IPS-NIHi7 (cell line): Measurements from ENCODE around the gene CPVL.
A peak's percentile ranks its signal among the peaks of the same experiment; 100 is the strongest.

Experiments
- DNase-seq: peaks from one replicate; pipeline ENCODE4 v3.0.0; 2012; ENCODE audit warnings: mixed read lengths; ENCODE audit errors: extremely low spot score

Gene CPVL

GRCh38 chr7:29146057-29146706 lies at the start of gene CPVL:
Gene CPVL (minus strand): TSS chr7:29146537. CDS start chr7:29121061, 25,476 bp downstream.
- peak; percentile 71 for DNase-seq

- peak; percentile 64 for DNase-seq
Observed at GRCh38 chr7:29194594-29195427, 48.5 kb upstream of the CPVL start, which contains the start of gene CHN2. Gene CHN2 (plus strand): TSS chr7:29194775.

- peak; percentile 23 for DNase-seq
Observed at GRCh38 chr7:29194206-29194593, 47.9 kb upstream of the CPVL start.

- DNase-seq = peak; percentile 21
Observed at GRCh38 chr7:29193316-29194205, 47.2 kb upstream of the CPVL start.

- no peak for DNase-seq
Observed at GRCh38 chr7:29192811-29193210, 46.5 kb upstream of the CPVL start.

- no peak for DNase-seq
Observed at GRCh38 chr7:29192323-29192722, 46.0 kb upstream of the CPVL start.

GRCh38 chr7:29190349-29191045 lies 44.2 kb upstream of the CPVL start:
- DNase-seq = no peak

- DNase-seq = peak; percentile 89
Observed at GRCh38 chr7:29189743-29190201, 43.4 kb upstream of the CPVL start.

GRCh38 chr7:29185613-29186012 lies 39.3 kb upstream of the CPVL start:
- no peak for DNase-seq

- no peak for DNase-seq
Observed at GRCh38 chr7:29184599-29184998, 38.3 kb upstream of the CPVL start.

GRCh38 chr7:29179115-29179514 lies 32.8 kb upstream of the CPVL start:
- DNase-seq = no peak

- no peak for DNase-seq
Observed at GRCh38 chr7:29177963-29178600, 31.7 kb upstream of the CPVL start.

- no peak for DNase-seq
Observed at GRCh38 chr7:29173458-29173857, 27.1 kb upstream of the CPVL start.

- DNase-seq = no peak
Observed at GRCh38 chr7:29170781-29171180, 24.4 kb upstream of the CPVL start.

- no peak for DNase-seq
Observed at GRCh38 chr7:29167721-29168120, 21.4 kb upstream of the CPVL start.

GRCh38 chr7:29163854-29164253 lies 17.5 kb upstream of the CPVL start:
- no peak for DNase-seq

GRCh38 chr7:29162577-29162976 lies 16.2 kb upstream of the CPVL start:
- DNase-seq = no peak

- no peak for DNase-seq
Observed at GRCh38 chr7:29161231-29161630, 14.9 kb upstream of the CPVL start.

- no peak for DNase-seq
Observed at GRCh38 chr7:29160080-29160479, 13.7 kb upstream of the CPVL start.

GRCh38 chr7:29158795-29159423 lies 12.6 kb upstream of the CPVL start:
- DNase-seq = no peak
